ENCODE results near the gene BCAM.
"Not testable (repeated sequence)": the region's sequence is repeated elsewhere in the genome, so short reads cannot be mapped to it uniquely, and the experiment has no call there.

Gene BCAM

DNA sequence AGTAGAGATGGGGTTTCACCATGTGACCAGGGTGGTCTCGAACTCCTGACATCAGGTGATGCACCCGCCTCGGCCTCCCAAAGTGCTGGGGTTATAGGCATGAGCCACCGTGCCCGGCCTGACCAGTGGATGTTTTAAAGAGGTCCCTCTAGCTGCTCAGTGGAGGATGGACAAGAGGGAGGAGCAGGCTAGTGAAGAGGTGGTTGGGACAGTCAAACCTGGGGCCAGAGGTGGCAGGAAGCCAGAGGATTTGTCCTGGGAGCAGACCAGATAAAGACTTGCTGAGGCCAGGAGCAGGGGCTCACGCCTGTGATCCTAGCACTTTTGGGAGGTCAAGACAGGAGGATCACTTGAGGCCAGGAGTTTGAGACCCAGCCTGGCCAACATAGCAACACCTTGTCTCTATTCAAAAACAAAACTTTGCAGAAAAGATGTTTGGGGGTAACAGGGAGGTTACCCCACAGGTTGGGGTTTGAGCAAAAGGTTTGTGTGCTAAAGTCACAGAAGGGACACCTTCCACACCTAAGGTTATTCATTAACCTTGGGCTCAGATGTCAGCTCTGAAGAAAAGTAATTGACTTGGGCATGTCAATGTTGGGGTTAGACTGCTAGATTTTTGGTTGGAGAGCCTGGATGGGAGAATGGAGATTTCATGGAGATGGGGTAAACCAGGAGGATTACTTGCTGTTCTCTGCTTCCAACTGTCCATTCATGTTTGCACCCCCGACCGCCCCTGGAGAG is 9.0 kb downstream of the BCAM start:
- DNase-seq (ENCODE audit: low spot score), result no peak

DNA sequence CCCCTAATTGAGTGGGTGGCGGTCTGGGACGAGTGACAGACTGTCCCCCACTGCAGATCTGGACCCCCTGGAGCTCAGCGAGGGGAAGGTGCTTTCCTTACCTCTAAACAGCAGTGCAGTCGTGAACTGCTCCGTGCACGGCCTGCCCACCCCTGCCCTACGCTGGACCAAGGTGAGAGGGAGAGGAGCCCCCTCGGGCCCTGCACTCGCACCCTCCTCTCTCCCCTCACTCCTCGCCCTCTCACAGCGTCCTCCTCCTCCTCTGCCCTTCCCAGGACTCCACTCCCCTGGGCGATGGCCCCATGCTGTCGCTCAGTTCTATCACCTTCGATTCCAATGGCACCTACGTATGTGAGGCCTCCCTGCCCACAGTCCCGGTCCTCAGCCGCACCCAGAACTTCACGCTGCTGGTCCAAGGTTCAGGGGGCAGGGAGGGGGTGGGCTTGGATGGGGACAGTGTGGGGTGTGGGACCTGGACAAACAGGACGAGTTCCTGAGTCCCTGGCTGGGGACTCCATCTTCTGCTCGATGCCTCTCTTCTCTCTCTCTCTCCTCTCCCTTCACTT is 9.6 kb downstream of the BCAM start:
- no peak for DNase-seq (ENCODE audit: low spot score)

DNA sequence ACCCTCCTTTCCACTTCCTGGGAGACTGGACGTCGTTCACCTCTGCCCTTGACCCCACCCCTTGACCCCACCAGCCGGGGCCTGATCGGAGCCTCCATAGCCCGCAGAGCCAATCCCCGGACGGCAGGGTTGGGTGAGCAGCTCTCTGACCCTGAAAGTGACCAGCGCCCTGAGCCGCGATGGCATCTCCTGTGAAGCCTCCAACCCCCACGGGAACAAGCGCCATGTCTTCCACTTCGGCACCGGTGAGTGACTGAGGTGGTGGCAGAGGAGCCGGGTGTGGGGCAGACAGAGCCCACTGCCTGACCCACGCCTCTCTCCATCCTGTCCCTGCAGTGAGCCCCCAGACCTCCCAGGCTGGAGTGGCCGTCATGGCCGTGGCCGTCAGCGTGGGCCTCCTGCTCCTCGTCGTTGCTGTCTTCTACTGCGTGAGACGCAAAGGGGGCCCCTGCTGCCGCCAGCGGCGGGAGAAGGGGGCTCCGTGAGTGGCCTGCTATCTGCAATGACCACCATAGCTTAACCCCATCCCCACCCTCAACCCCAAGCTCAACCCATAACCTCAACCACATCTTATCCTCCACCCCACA is 10.4 kb downstream of the BCAM start:
- no peak for DNase-seq (ENCODE audit: low spot score)

DNA sequence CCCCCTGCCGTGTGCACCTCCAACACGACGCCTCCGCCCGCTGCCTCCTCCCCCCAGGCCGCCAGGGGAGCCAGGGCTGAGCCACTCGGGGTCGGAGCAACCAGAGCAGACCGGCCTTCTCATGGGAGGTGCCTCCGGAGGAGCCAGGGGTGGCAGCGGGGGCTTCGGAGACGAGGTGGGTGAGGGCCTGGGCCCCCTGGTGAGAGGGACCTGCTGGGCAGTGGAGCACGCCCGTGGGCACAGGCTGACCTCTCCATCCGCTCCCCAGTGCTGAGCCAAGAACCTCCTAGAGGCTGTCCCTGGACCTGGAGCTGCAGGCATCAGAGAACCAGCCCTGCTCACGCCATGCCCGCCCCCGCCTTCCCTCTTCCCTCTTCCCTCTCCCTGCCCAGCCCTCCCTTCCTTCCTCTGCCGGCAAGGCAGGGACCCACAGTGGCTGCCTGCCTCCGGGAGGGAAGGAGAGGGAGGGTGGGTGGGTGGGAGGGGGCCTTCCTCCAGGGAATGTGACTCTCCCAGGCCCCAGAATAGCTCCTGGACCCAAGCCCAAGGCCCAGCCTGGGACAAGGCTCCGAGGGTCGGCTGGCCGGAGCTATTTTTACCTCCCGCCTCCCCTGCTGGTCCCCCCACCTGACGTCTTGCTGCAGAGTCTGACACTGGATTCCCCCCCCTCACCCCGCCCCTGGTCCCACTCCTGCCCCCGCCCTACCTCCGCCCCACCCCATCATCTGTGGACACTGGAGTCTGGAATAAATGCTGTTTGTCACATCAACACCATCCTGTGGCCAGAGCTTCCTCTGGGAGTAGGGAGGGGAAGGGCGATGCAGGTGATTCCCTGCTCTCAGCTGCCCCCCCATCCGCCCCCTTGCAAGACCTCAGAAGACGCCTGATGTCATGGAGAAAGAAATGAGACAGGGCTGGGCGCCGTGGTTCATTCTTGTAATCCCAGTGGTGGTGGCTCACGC is 12.0 kb downstream of the BCAM start:
- DNase-seq (ENCODE audit: low spot score), result no peak

DNA sequence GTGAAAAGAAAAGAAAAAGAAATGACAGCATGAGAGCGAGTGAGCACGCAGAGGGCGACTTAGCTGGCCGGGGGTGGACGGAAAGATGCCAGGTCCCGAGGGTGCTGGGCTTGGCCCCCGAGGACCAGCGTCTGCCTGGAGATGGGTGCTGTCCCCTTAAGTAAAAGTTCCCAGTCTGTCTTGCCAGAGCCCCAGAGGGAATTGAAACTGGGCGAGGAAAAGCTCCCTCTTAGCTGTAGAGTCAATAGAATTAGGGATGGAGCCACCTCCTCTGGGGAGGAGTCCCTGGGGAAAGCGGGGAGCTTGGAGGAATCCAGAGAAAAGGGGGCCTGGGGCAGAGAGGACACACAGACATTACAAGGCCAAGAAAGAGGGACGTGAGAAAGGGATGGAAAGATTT is 13.3 kb downstream of the BCAM start:
- no peak for DNase-seq (ENCODE audit: low spot score)

DNA sequence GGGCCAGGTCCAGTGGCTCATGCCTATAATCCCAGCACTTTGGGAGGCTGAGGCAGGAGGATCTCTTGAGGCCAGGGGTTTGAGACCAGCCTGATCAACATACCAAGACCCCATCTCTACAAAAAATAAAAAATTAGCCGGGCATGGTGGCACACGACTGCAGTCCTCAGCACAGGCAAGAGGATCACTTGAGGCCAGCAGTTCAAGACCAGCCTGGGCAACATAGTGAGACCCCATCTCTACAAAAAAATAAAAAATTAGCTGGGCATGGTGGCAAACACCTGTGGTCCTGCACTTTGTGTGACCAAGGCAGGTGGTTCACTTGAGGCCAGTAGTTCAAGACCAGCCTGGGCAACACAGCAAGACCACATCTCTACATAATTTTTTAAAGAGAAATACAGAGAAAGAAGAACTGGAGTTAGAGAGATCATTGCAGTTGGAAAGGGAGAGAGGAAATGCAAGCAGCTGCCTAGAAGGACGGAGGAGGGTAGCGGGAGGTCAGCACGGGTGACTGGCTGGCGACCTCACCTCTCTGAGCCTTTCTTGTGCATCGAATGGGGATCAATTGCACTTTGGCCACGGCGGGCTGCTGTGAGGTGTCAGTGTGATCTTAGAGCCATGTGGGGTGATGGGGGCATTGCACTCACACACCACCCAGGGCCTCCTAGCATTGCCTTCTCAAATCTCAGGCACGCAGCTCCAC is 13.9 kb downstream of the BCAM start:
- no peak for DNase-seq (ENCODE audit: low spot score)

DNA sequence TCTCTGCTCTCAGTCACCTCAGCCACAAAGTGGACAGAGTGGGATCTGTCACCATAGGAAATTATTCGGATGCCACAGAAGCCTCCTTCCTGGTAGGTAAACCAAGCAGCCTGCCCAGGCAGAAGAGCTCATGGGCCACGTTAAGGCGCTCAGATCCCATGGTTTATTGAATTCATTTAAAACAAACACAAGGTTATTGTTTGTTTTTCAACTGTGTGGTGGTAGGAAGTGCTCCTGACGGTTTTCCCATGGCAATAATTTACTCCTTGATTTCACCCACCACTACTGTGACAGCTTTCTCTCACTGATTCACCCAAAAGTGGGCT is 14.4 kb downstream of the BCAM start:
- DNase-seq (ENCODE audit: low spot score), result no peak

DNA sequence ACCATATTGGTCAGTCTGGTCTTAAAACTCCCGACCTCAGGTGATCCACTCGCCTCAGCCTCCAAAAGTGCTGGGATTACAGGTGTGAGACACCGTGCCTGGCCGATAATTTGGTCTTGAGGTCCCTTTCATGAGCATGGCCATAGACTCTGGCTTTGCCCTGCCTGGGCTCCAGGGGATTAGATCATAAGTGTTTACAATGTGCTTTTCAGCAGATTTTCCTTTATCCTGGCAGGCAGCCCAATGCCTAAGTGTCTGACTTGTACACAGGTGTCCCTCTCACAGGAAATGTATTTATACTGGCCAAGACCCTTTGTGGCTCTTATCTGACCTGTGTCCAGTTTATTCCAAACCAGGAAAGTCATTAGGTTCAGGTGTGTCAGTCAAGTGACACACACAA is 15.9 kb downstream of the BCAM start:
- DNase-seq (ENCODE audit: low spot score), result no peak

DNA sequence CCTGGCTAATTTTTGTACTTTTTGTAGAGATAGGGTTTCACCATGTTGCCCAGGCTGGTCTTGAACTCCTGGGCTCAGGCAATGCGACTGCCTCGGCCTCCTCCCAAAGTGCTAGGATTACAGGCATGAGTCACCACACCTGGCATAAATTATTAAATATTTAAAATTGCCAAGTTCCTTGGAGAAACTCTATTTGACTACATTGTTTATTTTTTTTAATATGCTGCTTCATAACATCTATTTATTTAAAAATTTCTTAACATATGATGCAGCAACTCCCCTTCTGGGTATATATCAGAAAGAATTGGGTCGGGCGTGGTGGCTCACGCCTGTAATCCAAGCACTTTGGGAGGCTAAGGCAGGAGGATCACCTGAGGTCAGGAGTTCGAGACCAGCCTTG is 24.0 kb downstream of the BCAM start:
- DNase-seq (ENCODE audit: low spot score), result not testable (repeated sequence)

DNA sequence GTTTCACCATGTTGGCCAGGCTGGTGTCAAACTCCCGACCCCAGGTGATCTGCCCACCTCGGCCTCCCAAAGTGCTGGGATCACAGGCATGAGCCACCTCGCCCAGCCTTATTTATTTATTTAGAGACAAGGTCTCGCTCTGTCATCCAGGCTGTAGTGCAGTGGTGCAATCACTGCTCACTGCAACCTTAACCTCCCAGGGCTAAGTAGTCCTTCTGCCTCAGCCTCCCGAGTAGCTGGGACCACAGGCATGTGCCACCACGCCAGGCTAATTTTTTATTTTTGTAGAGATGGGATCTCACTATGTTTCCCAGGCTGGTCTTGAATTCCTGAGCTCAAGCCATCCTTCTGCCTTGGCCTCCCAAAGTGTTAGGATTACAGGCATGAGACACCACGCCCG is 25.5 kb downstream of the BCAM start:
- DNase-seq (ENCODE audit: low spot score), result not testable (repeated sequence)

DNA sequence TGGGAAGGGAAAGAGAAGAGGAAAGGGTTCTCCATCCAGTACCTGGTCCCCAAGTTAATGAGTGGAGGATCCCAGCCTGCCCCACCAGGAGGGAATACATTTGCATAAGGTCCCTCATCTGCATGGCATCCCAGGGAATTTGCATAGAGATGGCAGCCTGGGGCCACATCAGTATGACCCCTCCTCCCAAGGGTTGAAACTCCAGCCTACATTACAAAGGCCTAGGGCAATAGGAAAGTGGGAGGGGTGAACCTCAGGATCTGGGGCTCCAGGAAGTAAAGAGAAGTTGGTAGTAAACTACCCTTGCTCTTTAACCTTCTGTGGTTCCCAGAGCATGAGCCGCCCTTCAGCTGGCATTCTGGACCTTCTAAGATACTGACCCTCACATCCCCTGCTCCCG is 30.4 kb downstream of the BCAM start:
- no peak for DNase-seq (ENCODE audit: low spot score)

DNA sequence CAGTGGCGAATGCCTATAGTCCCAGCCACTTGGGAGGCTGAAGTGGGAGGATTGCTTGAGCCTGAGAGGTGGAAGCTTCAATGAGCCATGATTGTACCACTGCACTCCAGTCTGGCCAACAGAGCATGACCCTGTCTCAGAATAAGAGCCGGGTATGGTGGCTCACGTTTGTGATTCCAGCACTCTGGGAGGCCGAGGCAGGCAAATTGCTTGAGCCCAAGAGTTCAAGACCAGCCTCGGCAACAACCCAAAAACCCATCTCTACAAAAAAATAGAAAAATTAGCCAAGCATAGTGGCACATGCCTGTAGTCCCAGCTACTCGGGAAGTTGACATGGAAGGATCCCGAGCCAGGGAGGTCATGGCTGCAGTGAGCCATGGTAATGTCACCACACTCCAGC is 31.9 kb downstream of the BCAM start:
- no peak for DNase-seq (ENCODE audit: low spot score)

DNA sequence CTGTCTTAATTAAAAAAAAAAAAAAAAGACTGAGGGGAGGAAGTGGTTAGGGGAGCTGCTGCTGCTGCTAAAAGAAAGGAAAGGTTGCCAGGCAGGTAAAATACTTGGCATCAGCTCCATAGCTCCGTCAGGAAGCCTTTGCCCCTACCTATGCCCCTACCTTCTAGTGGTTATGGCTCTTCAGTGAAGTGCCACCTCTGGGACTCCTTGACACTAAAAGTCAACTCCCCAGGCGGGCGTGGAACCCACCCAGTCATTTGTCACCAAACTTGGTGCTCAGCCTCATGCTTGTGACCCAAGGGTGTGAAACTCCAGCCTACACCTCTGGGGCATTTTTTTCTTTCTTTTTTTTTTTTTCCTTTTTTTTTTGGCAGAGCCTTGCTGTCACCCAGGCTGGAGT is 32.3 kb downstream of the BCAM start:
- no peak for DNase-seq (ENCODE audit: low spot score)

DNA sequence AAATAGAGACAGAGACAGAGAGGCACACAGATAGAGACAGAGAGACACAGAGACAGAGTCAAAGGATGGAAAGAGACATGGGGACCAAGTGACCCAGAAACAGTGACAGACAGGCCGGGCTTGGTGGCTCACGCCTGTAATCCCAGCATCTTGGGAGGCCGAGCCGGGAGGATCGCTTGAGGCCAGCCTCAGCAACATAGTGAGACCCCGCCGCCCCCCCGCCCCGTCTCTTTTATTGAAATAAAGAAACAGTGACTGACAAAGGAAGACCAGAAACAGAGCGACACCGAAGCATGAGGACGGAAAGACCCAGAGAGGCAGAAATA is 36.3 kb downstream of the BCAM start:
- DNase-seq (ENCODE audit: low spot score), result no peak

DNA sequence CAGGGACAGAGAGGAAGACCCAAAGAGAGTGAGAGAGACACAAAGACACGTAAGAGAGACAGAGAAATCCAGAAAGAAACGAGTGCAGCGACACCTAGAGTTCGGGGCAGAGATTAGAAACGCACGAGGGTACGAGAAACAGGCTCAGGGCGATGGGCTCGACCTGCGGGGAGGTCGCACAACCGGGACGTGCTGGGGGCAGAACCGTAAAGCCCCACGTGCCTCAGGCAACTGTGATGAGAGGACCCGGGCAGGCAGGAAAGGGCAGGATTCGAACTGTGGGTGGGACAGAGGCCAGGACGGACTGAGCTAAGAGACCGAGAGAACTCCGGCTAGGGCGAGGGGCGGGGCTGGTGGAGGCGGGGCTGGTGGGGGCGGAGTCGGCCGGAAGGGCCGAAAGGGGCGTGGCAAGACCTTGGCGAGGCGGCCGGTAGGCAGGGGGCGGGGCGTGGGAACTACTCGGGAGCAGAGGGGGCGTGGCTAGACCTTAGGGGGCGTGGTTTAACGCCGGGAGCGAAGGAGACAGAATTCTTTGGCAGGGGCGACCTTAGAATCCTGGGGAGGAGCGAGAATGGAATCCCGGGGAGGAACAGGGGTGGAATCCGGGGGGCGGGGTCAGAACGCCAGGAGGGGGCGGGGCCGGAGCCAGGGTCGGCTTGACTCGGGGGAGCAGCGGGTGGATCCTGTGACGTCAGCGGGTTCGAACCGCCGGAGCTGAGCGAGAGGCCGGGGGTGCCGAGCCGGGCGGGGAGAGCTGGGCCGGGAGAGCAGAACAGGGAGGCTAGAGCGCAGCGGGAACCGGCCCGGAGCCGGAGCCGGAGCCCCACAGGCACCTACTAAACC is 36.9 kb downstream of the BCAM start, which contains the start of gene NECTIN2:
Gene NECTIN2, plus strand, starts transcription at position 686 of the 843 bp plus-strand sequence. CDS start 229 bp downstream, outside the sequence.
- DNase-seq (ENCODE audit: low spot score), result peak; percentile 94

DNA sequence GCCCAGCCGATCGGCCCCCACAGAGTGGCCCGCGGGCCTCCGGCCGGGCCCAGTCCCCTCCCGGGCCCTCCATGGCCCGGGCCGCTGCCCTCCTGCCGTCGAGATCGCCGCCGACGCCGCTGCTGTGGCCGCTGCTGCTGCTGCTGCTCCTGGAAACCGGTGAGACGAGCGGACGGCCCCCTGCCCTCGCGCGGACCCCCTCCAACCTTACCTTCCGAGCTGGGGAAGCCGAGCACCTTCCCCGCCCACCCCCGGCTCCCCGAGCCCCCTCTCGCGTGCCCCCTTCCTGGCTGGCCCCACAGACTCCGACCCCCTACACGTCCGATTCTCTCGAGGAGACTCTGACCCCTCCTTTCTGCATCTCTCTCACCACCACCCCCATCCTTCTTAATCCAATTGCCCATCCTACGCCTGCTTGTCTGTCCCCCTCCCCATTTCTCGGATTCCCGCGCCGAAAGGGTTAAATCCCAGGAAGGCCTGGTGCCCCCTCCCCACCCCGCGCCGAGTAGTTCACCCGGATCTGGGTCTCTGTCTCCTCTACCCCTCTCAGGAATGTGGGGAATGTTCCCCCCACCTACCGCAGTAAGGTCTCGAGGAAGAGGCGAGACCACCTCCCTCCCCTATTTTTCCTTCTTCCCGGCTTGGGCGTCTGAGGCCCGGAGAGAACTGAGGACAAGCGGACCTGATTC is 37.7 kb downstream of the BCAM start:
- DNase-seq (ENCODE audit: low spot score), result no peak

DNA sequence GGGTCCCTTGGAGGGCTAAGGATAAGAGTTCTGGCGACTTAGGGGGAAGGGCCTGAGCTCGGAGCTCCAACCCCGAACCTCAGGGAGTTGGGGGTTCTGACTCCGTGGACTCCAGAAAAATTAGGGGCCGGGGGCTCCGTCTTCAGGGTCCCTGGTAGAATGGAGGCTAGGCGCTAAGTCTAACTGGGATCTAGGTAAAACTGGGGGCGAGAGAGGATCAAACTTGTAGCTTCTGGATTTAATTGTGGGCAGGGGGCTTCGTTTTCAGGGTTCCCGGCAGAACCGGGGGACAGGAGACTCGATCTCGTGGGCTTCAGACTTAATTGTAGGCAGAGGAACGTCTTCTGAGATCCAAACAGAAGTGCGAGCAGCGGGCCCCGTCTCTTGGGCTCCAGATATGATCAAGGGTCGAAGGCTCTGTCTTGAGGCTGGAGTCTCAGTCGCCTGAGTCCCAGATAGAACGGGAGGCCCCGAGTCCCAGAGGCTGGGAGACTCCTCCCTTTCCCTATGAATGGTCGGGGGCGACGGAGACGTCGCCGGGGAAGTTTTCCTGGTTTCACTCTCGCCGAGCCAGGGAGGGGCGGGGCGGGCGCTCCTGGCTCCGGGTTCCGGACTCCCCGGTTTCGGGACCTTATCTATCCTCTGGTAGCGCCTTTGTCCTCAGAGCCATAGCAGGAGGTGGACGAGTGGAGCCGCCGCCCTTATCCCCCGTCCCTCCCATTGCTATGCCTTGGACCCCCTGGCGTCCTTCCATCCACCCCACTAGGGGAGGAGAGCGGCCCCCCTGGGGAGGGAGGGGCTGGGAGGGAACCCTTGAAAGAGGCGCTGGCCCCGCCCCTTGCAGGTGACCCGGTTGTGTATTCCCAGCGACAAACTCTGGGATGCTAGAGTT is 38.5 kb downstream of the BCAM start:
- no peak for DNase-seq (ENCODE audit: low spot score)

DNA sequence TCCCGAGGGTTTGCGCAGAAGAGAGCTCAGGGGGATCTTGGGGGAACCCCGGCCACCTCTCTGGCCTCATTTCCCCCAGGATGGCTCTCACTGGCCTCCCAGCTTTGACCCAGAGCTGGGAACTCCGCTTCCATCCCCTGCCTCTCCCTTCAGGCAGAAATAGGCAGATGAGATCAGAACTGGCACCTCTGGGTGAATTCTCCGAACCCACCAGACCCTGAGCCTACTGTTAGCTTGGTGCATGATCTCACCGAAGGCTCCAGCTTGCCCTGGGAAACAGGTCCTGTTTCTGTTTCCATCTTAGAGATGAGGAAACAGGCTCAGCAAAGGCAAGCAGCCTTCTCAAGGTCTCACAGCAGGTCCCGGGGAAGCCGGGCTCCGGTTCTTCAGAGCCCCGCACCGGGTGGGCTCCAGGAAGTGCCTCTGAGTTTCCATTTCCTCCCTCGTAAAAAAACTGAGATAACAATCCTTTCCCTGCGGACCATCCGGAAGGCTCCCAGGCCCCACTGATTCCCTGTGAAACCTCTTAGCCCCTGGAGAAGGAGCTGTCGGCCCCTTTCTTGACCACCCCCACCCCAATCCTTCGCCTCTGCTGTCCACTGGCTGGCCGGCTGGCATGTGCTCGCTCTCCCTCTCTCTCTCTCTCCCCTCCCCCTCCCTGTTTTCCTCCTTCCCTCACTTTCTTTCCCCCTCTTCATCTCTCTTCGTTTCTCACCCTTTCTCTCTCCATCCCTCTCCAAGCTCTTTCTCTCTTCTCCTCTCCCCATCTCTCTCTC is 39.3 kb downstream of the BCAM start:
- DNase-seq (ENCODE audit: low spot score), result no peak

Data from activated CD4-positive, alpha-beta T cell treated with anti-CD3 and anti-CD28 coated beads, Interleukin-2, Interleukin-4, amounts not matched to agents 100 ng/mL and 50 ng/mL, durations not matched to agents 16 hours and 8 hours (primary cell).